Endothelial cell (in vitro differentiated cells): ENCODE measurements around the gene RORC. TPM values are rescaled to one million over a fixed set of nuclear protein-coding genes. Genes with fewer than 3 reads are reported as not detected.
"Not testable (repeated sequence)": the region's sequence is repeated elsewhere in the genome, so short reads cannot be mapped to it uniquely, and the experiment has no call there.

Experiments
- DNase-seq: peaks from one replicate; pipeline ENCODE4 v3.0.0; 2021; ENCODE audit warnings: low spot score
- H3K27ac Mint-ChIP-seq: one replicate; pipeline ENCODE4 v1.8.0; 2021; ENCODE audit warnings: mixed read lengths, inconsistent platforms; ENCODE audit not compliant: unreplicated experiment
- H3K27me3 Mint-ChIP-seq: one replicate; pipeline ENCODE4 v1.8.0; 2021; ENCODE audit warnings: mild to moderate bottlenecking, moderate library complexity, mixed read lengths, inconsistent platforms; ENCODE audit not compliant: unreplicated experiment
- H3K36me3 Mint-ChIP-seq: one replicate; pipeline ENCODE4 v1.8.0; 2021; ENCODE audit warnings: mild to moderate bottlenecking, low read depth, mixed read lengths, inconsistent platforms; ENCODE audit not compliant: unreplicated experiment
- H3K4me1 Mint-ChIP-seq: one replicate; pipeline ENCODE4 v1.8.0; 2021; ENCODE audit warnings: mild to moderate bottlenecking, mixed read lengths, inconsistent platforms; ENCODE audit not compliant: unreplicated experiment
- H3K4me3 Mint-ChIP-seq: one replicate; pipeline ENCODE4 v1.8.0; 2021; ENCODE audit warnings: mild to moderate bottlenecking, mixed read lengths, inconsistent platforms; ENCODE audit not compliant: unreplicated experiment
- H3K9me3 Mint-ChIP-seq: one replicate; pipeline ENCODE4 v1.8.0; 2021; ENCODE audit warnings: mixed read lengths, inconsistent platforms; ENCODE audit not compliant: unreplicated experiment
- total RNA-seq: library from RNA; stranded (reverse); fragmentation: NEBNext Ultra II Directional; extraction: Animal tissue kit (Norgen Biotek cat#: 25700); gene quantifications from one replicate; pipeline ENCODE4 v1.2.1, GENCODE V29; 2021; ENCODE audit not compliant: unreplicated experiment
- TF ChIP-seq, protein P1 (sequence below): fragments of 200-600 bp; sonication (generic); IDR thresholded peaks from one replicate; pipeline ENCODE4 v1.5.0; 2021; ENCODE audit warnings: antibody characterized with exemption; ENCODE audit not compliant: unreplicated experiment

Gene RORC
- total RNA-seq, 1 donor from 2014 or later, result 1.0 TPM

DNA sequence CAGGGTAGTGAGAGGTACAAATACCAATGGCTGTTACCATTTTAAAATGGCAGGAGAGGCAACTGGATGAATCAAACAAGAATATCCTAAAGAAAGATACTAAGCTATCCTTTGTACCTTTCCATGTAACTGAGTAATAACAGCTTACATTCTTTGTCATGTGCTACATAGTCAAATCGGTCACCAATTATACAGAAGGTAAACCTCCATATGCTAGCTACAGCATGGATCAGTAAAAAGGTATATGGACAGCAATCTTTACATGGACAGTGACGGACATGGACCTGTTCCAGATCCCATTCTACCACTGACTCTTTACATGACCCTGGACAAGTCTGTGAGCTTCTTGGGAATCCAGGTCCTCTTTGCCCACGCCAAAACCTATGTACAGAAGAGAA lies 54.9 kb downstream of the RORC start:
- H3K4me3 Mint-ChIP-seq, result no peak overlapping the region
- peaks cover 35% of the 10 kb centered on the region for H3K36me3 Mint-ChIP-seq
- TF ChIP-seq, protein P1, sequence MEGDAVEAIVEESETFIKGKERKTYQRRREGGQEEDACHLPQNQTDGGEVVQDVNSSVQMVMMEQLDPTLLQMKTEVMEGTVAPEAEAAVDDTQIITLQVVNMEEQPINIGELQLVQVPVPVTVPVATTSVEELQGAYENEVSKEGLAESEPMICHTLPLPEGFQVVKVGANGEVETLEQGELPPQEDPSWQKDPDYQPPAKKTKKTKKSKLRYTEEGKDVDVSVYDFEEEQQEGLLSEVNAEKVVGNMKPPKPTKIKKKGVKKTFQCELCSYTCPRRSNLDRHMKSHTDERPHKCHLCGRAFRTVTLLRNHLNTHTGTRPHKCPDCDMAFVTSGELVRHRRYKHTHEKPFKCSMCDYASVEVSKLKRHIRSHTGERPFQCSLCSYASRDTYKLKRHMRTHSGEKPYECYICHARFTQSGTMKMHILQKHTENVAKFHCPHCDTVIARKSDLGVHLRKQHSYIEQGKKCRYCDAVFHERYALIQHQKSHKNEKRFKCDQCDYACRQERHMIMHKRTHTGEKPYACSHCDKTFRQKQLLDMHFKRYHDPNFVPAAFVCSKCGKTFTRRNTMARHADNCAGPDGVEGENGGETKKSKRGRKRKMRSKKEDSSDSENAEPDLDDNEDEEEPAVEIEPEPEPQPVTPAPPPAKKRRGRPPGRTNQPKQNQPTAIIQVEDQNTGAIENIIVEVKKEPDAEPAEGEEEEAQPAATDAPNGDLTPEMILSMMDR, result no peak
- H3K27ac Mint-ChIP-seq, result no peak overlapping the region
- peaks cover 2% of the 10 kb centered on the region for H3K27me3 Mint-ChIP-seq
- DNase-seq, result no peak
- H3K4me1 Mint-ChIP-seq, result no peaks in the 10 kb centered on the region
- H3K9me3 Mint-ChIP-seq, result no peaks in the 10 kb centered on the region

DNA sequence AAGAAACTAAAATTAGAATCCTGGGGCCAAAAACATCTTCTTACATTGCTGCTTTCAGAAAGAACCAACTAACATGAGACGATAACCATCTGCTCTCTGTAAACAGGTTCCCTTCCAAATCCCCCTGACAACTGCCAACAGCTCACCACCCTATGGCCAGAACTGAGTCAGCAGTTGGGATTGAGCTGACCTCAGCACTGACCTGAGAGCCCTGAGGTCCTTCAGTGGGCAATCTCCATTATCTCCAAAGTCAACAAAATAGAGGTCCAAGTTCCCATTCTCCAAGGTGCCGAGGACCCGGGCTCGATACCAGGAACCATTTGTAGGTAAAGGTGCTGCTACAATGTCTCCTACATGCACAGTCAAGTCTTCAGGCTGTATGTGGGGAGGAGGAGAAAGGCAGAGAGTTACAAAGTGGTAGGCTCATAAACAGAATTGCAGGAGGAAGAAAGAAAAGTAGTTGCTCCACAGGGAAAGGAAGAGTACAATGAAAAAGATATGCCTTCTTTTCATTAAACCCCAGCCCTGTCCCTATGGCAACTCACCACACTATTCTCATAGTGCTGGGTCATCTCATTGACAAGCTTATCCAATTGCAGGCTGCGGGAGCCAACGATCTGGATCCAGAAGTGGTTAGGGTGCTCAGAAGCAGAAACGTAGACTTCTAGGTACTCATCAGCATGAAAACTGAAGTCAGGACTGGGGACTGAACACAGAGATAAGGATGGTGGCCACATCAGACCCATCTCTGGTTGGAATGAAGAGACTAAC lies 55.5 kb downstream of the RORC start:
- no peak for DNase-seq
- H3K9me3 Mint-ChIP-seq, result no peaks in the 10 kb centered on the region
- H3K4me1 Mint-ChIP-seq, result no peaks in the 10 kb centered on the region
- TF ChIP-seq, protein P1, result no peak
- H3K4me3 Mint-ChIP-seq, result no peak overlapping the region
- peaks cover 2% of the 10 kb centered on the region for H3K27me3 Mint-ChIP-seq
- peaks cover 35% of the 10 kb centered on the region for H3K36me3 Mint-ChIP-seq
- H3K27ac Mint-ChIP-seq, result no peak overlapping the region

DNA sequence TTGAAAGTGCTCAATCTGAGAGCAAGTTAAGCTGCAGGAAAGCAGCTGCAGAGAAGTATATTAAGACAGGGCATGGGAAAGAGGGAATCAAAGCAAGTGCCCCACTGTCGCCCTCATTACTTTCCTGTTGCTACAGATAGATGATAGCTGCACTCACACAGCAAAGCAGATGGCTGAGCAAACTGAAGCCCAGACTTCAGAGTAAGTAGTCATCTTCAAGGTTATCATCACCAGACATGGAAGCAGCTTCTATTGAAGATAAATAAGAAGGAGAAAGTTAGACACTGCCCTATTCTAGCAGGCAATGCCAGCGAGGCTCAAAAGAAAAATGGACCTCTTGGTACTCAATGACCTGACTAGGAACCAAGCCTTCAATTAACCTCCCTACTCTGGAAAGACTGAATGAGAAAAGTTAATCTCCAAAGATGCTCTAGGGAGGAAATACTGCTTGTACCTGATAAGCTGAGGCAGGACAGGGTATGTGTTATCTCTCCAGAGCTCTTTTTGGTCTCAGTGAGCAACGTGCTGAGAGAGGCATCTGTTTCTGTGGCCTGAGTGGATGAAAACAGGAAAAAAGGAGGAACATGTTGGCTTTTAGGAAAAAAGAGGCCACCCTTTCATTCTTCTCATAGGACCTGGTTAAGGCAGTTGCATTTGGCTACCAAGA lies 57.2 kb downstream of the RORC start:
- Mint-ChIP-seq H3K4me3 (no peak overlapping the region), H3K27me3 (peaks cover 2% of the 10 kb centered on the region), H3K9me3 (no peaks in the 10 kb centered on the region), H3K27ac (no peak overlapping the region), H3K4me1 (no peaks in the 10 kb centered on the region), H3K36me3 (peaks cover 38% of the 10 kb centered on the region)
- TF ChIP-seq, protein P1, result no peak
- DNase-seq, result no peak

DNA sequence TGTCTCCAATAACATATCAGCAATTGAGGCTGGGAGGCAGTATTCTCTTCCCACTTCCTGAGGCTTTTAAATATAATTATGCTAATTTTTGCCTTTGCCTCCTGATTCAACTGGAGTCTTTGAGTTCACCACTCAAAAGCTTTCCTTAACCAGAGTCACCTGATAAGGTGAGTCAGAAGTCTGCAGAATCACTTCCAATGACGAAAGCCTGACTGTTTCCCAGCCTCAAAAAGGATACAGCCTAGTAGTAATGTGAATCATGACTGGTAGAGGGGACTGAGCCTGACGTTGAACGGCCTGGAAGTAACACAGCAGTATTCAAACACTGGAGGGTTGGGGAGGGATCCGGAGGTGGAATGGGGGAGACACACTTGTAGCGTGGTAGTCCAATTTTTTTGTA lies 57.9 kb downstream of the RORC start:
- H3K36me3 Mint-ChIP-seq, result peaks cover 31% of the 10 kb centered on the region
- DNase-seq, result no peak
- TF ChIP-seq, protein P1, result no peak
- H3K27me3 Mint-ChIP-seq, result peaks cover 2% of the 10 kb centered on the region
- H3K4me1 Mint-ChIP-seq, result no peaks in the 10 kb centered on the region
- H3K9me3 Mint-ChIP-seq, result no peaks in the 10 kb centered on the region
- H3K27ac Mint-ChIP-seq, result peak overlapping the region; percentile 39
- no peak overlapping the region for H3K4me3 Mint-ChIP-seq

DNA sequence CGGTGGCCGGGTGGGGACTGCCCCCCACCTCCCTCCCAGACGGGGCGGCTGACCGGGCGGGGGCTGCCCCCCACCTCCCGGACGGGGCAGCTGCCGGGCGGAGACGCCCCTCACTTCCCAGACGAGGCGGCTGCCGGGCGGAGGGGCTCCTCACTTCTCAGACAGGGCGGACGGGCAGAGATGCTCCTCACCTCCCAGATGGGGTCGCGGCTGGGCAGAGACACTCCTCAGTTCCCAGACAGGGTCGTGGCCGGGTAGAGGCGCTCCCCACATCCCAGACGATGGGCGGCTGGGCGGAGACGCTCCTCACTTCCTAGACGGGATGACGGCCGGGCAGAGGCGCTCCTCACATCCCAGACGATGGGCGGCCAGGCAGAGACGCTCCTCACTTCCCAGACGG lies 62.3 kb downstream of the RORC start:
- H3K4me3 Mint-ChIP-seq, DNase-seq, H3K27ac Mint-ChIP-seq, H3K4me1 Mint-ChIP-seq, H3K9me3 Mint-ChIP-seq, H3K27me3 Mint-ChIP-seq: not testable (repeated sequence)
- H3K36me3 Mint-ChIP-seq, result peaks cover 30% of the 10 kb centered on the region

DNA sequence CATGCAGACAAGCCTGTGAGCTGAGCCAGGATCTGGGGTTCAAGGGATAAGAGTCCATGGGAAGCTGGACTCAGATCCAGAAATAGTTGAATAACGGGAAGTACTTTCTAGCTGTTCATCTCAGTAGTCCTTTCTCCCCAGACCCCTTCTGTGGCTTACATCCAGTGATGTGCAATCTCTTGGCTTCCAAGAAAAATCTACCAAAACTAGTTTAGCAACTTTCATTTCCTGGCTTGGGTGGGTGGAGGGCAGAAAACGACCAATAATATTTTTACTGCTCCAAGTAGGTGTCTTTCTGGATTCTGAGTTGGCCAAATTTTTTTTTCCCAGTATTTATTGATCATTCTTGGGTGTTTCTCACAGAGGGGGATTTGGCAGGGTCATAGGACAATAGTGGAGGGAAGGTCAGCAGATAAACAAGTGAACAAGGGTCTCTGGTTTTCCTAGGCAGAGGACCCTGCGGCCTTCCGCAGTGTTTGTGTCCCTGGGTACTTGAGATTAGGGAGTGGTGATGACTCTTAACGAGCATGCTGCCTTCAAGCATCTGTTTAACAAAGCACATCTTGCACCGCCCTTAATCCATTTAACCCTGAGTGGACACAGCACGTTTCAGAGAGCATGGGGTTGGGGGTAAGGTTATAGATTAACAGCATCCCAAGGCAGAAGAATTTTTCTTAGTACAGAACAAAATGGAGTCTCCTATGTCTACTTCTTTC lies 63.1 kb downstream of the RORC start:
- DNase-seq, H3K9me3 Mint-ChIP-seq, H3K27me3 Mint-ChIP-seq, H3K27ac Mint-ChIP-seq, H3K4me1 Mint-ChIP-seq: not testable (repeated sequence)
- Mint-ChIP-seq H3K36me3 (peaks cover 22% of the 10 kb centered on the region), H3K4me3 (peak overlapping the region; percentile 60)
